Endodermal cell (in vitro differentiated cells): Measurements from ENCODE around the gene NTRK1. TPM values are rescaled to one million over a fixed set of nuclear protein-coding genes. Genes with fewer than 3 reads are reported as not detected.

Experiments
- DNase-seq: peaks from one replicate; pipeline ENCODE4 v3.0.0-alpha.2; 2017
- H3K27ac ChIP-seq: 2 replicates; pipeline ENCODE4 v1.5.1; 2013; ENCODE audit warnings: mild to moderate bottlenecking, low read depth, low read length, moderate library complexity
- H3K27me3 ChIP-seq: 2 replicates; pipeline ENCODE4 v1.6.1; 2013; ENCODE audit warnings: mild to moderate bottlenecking, low read length, moderate library complexity; ENCODE audit not compliant: insufficient read depth, control insufficient read depth, poor library complexity, severe bottlenecking
- H3K36me3 ChIP-seq: 2 replicates; pipeline ENCODE4 v1.7.0; 2013; ENCODE audit warnings: mild to moderate bottlenecking, low read length, moderate library complexity; ENCODE audit not compliant: control insufficient read depth, insufficient read depth
- H3K4me1 ChIP-seq: one replicate; pipeline ENCODE4 v1.7.0; 2013; ENCODE audit warnings: low read length; ENCODE audit not compliant: control insufficient read depth, insufficient read depth
- H3K4me3 ChIP-seq: 2 replicates; pipeline ENCODE4 v1.5.1; 2013; ENCODE audit warnings: mild to moderate bottlenecking, low read length, moderate library complexity
- H3K9ac ChIP-seq: 2 replicates; pipeline ENCODE4 v1.6.1; 2013; ENCODE audit warnings: mild to moderate bottlenecking, low read length, moderate library complexity; ENCODE audit not compliant: poor library complexity, severe bottlenecking; ENCODE audit errors: extremely low read depth
- H3K9me3 ChIP-seq: 2 replicates; pipeline ENCODE4 v1.6.1; 2013; ENCODE audit warnings: mild to moderate bottlenecking, low read length, moderate library complexity; ENCODE audit not compliant: control insufficient read depth
- H3K27ac Mint-ChIP-seq: 2 replicates; pipeline ENCODE4 v1.8.0; 2020; ENCODE audit warnings: mixed read lengths
- H3K27me3 Mint-ChIP-seq: 2 replicates; pipeline ENCODE4 v1.8.0; 2021; ENCODE audit warnings: mild to moderate bottlenecking, mixed read lengths; ENCODE audit not compliant: insufficient read depth
- H3K36me3 Mint-ChIP-seq: 2 replicates; pipeline ENCODE4 v1.8.0; 2020; ENCODE audit warnings: low read depth, mixed read lengths
- H3K4me1 Mint-ChIP-seq: 2 replicates; pipeline ENCODE4 v1.8.0; 2020; ENCODE audit warnings: mixed read lengths
- H3K4me3 Mint-ChIP-seq: 2 replicates; pipeline ENCODE4 v1.8.0; 2020; ENCODE audit warnings: mild to moderate bottlenecking, moderate library complexity, mixed read lengths
- H3K9me3 Mint-ChIP-seq: 2 replicates; pipeline ENCODE4 v1.8.0; 2020; ENCODE audit warnings: mild to moderate bottlenecking, mixed read lengths
- CTCF ChIP-seq: fragments of 200-600 bp; sonication (generic); conservative IDR thresholded peaks from 2 replicates; pipeline ENCODE4 v1.5.0; 2021; ENCODE audit warnings: antibody characterized with exemption, mild to moderate bottlenecking
- WGBS, 2 experiments: methylation state at CpG; one replicate each; pipeline versions ENCODE4 v1.1.5 to v1.1.7; 2013; ENCODE audit warnings: missing lambda C conversion rate in 2 of 2, mixed read lengths in 1 of 2; ENCODE audit not compliant: insufficient coverage in 1 of 2, insufficient read length in 1 of 2; 5-methylcytosine and 5-hydroxymethylcytosine counted together
- total RNA-seq, 2 donors: library from RNA; stranded (reverse); fragmentation: NEBNext Ultra II Directional in 1 of 2; extraction: Animal tissue kit (Norgen Biotek cat#: 25700) in 1 of 2; gene quantifications; 2 replicates in 1 of 2; 3 replicates in 1 of 2; pipeline ENCODE4 v1.2.1, GENCODE V29; 2021

Gene NTRK1
- total RNA-seq, 2 donors from 2014 or later = 0.44 to 0.82 TPM

GRCh38 chr1:156893048-156893953, 32.6 kb downstream of the NTRK1 start, which contains the start of gene PEAR1:
TSS of gene PEAR1 (plus strand) at chr1:156893718. CDS start at chr1:156903927, 10,209 bp downstream.
- H3K9me3 ChIP-seq = no peaks in the 10 kb centered on the region
- Mint-ChIP-seq H3K27me3 (peaks cover 51% of the 10 kb centered on the region), H3K4me3 (peak within 1 kb of the TSS; percentile 44), H3K36me3 (no peaks in the 10 kb centered on the region), H3K4me1 (peaks cover 4% of the 10 kb centered on the region), H3K27ac (no peak within 1 kb of the TSS), H3K9me3 (no peaks in the 10 kb centered on the region)
- peaks cover 41% of the 10 kb centered on the region for H3K27me3 ChIP-seq
- peak; percentile 85 for DNase-seq
- H3K27ac ChIP-seq = no peak within 1 kb of the TSS
- H3K36me3 ChIP-seq = no peaks in the 10 kb centered on the region
- WGBS, 2 experiments = 27 to 40% methylated on average over 29 to 60 of the region's 60 CpGs
- no peak within 1 kb of the TSS for H3K4me3 ChIP-seq
- H3K9ac ChIP-seq = no peak within 1 kb of the TSS
- H3K4me1 ChIP-seq = no peaks in the 10 kb centered on the region
- TF ChIP-seq CTCF = peak; percentile 65

- Mint-ChIP-seq H3K4me1 (peaks cover 6% of the 10 kb centered on the region), H3K36me3 (no peaks in the 10 kb centered on the region), H3K27ac (no peak overlapping the region), H3K4me3 (no peak overlapping the region), H3K9me3 (no peaks in the 10 kb centered on the region), H3K27me3 (peaks cover 58% of the 10 kb centered on the region)
- H3K9ac ChIP-seq = no peak overlapping the region
- no peak for DNase-seq
- no peaks in the 10 kb centered on the region for H3K36me3 ChIP-seq
- 37 to 54% methylated on average over 3 to 5 of the region's 5 CpGs for WGBS, 2 experiments
- H3K4me3 ChIP-seq = no peak overlapping the region
- no peak overlapping the region for H3K27ac ChIP-seq
- H3K4me1 ChIP-seq = no peaks in the 10 kb centered on the region
- TF ChIP-seq CTCF = peak; percentile 6
- no peaks in the 10 kb centered on the region for H3K9me3 ChIP-seq
- peaks cover 41% of the 10 kb centered on the region for H3K27me3 ChIP-seq
Measured at GRCh38 chr1:156894001-156894400, 33.3 kb downstream of the NTRK1 start.

- Histone ChIP-seq H3K4me1 (no peaks in the 10 kb centered on the region), H3K9me3 (no peaks in the 10 kb centered on the region), H3K27me3 (peaks cover 41% of the 10 kb centered on the region), H3K27ac (no peak overlapping the region), H3K36me3 (no peaks in the 10 kb centered on the region), H3K9ac (no peak overlapping the region), H3K4me3 (no peak overlapping the region)
- no peak for DNase-seq
- Mint-ChIP-seq H3K4me1 (peaks cover 6% of the 10 kb centered on the region), H3K27ac (no peak overlapping the region), H3K4me3 (no peak overlapping the region), H3K27me3 (peaks cover 59% of the 10 kb centered on the region), H3K36me3 (no peaks in the 10 kb centered on the region), H3K9me3 (no peaks in the 10 kb centered on the region)
- WGBS, 2 experiments = 93% methylated on average over 8 to 12 of the region's 12 CpGs
- TF ChIP-seq CTCF = no peak
Measured at GRCh38 chr1:156894711-156895454, 34.2 kb downstream of the NTRK1 start.
